NCI-H446 (cell line): Measurements from ENCODE around the gene DOCK4.

Source experiments
- DNase-seq, 2 experiments: peaks; one replicate each; lab custom pipeline; 2025; lab: John Stamatoyannopoulos, UW

The DOCK4 gene

DNA sequence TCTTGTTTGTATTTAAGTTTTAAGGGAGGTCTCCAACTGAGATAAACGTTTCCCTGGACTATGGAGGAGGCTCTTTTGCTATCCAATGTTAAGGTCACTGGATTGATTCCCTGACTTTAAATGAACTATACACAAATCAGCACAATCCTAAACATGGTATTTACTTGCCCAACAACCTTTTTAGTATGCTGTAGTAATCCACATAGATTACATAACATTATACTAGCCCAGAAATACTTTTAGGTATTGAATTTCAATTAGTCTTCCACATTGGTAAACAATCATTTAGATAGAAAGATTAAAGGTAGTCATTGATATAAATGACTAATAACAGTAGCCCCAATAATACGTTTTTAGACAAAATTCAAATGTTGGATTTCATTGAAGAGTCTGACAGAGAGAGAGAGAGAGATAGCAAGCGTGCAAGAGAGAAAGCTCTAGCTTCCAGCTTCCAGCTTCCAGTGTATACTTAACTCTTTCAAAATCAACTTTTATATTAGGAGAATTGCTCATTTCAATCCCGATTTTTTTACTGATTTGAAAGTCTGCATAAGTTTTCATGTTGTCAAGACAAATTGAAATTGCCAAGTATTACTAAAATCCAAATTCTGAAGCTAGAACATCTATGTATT lies 155.8 kb downstream of the DOCK4 start:
- no peak for DNase-seq

DNA sequence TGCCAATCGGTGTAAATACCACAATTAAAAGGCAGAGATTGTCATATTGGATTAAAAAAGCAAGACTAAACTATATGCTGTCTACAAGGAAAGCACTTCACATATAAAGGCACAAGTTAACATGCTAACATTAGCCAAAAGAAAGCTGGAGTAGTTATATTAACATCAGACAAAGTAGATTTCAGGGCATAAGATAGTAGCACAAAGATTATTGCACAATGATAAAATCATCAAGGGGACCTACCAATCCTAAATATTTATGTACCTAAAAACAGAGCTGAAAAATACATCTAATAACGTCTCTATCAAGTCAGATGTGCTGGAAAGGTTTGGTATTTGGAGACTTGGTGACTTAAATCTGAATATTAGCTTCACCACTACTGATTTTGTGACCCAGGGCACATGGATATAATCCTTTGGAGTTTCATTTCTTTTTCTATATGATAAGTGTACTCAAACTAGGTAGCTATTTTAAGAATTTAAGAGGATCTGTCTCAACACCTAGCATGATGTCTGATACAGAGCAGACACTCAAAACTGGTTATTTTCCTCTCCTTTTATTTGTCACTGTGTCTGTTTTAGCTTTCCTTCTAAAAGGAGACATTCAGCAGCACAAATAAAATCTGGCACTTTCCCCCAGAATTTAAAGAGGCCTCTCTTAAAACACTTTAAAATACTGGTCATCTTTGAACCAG lies 156.5 kb downstream of the DOCK4 start:
- no peak for DNase-seq

GRCh38 chr7:112047421-112047820 lies 158.8 kb downstream of the DOCK4 start:
- DNase-seq, result no peak

GRCh38 chr7:112045222-112045621 lies 161.0 kb downstream of the DOCK4 start:
- no peak for DNase-seq

DNA sequence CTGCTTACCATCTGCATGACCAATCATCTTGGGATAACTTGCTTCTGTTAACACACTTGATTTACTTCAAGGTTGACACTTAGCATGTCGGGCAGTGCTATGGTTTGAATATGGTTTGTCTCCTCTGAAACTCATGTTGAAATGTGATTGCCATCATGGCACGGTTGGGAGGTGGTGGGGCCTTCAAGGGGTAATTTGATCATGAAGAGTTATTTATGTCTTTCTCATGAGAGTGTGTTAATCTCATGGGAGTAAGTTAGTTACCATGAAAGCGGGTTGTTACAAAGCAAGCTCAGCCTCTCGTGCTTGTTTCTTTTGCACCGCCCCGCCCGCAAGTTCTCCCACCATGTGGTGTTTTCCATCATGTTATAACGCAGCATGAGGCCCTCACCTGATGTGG lies 163.6 kb downstream of the DOCK4 start:
- no peak for DNase-seq

DNA sequence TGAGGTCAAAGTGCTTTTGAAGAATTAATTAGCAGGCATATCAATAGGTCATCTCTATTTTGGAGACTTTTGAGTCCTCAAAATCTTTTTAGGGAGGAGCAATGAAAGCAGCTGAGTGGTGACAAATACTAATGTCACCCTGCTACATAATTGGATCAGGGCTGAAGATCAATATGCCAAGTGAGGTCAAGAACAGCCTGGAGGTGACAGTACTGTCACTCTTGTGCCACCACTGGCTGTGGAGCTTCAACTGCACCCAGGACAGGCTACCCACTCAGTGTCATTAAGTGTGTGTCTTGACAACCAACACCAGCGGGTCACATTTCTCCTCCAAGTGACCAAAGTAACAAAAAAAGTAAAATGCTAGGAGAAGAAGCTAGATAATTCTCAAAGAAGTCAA lies 167.8 kb downstream of the DOCK4 start:
- DNase-seq, result no peak

DNA sequence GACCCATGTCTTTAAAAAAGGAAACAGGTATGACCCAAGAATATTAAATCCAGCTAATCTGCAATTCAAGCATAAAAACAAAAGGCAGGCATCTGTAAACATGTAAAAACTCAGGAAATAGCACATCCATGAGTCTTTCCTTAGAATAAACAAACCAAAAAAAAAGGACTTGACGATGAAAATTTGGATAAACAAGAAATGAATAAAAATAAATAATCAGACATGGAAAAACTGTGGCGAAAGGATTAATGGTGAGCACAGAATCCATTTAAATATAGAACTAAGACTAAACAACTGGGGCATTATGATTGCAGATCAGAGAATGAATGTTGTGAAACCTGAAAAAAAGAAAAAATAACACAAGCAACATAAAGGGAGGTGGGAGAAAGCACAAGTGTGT lies 170.1 kb downstream of the DOCK4 start:
- no peak for DNase-seq

- DNase-seq, result no peak
Measured at GRCh38 chr7:112031689-112032088, 174.5 kb downstream of the DOCK4 start.

DNA sequence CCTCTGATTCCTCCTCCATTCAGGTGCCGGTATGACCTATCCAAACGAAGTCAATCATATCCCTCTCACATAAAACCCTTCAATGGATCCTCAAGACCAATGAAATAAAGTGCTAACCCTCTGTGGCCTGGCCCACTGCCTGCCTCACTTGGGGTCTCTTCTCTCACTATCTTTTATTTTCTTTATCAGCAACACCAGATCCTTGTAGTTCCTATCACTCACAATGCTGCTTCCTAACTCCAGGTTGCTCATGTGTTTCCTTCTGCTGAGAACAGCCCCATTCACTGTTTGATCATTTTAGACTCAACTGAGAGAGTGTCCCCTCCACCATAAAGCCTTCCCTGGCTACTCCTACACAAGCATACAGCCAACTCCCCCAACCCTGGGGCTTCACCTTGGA lies 180.6 kb downstream of the DOCK4 start:
- no peak for DNase-seq

GRCh38 chr7:112023786-112024185 lies 182.4 kb downstream of the DOCK4 start:
- DNase-seq, result no peak

- DNase-seq, result no peak
Measured at GRCh38 chr7:112023282-112023681, 182.9 kb downstream of the DOCK4 start.

DNA sequence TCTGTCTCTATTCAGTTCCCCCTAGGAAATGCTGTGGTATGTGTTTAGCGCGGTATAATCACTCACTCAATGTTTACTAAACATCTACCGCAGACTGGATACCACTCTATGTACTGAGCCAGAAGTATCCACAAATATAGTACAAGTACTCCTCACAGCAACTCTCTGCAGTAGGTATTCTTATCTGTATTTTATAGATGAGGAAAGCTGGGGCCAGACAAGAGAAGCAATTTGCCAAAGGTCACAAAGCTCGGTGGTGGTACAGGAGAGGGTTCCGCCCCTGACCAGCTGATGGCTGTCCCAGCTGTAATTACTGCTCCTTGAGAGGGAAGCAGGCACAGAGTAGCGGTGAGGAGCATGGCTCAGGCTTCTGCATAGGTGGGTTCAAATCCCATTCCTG lies 184.1 kb downstream of the DOCK4 start:
- no peak for DNase-seq

DNA sequence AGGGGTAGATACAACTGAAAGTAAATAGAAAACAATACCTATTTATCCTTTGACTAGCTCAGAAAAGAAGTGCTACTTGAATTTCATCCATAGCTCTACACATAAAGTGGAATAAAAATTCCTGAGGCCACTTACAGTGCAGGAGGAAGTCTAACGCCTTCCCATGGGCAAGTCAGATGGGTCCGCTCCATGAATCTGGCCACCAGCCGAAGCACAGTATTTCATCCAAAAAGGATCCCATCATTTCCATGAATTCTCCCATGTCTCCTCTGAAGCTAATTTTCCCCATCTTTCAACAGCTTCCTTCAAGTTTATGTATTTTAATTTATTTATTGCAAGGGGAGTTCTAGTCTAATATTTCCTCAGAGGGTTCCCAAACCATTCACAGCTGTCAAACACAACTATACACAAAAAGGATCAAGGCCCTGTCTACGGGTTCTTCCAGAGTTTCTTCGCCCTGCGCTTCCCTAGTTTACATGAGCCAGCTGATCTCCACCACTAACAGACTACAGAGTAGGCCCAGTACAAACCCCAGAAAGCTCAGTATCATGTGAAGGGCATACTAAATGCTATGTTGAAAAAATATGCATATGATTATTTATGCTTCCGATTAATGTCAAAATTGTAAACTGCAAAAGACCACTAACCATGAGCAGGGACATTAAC lies 184.7 kb downstream of the DOCK4 start:
- no peak for DNase-seq

DNA sequence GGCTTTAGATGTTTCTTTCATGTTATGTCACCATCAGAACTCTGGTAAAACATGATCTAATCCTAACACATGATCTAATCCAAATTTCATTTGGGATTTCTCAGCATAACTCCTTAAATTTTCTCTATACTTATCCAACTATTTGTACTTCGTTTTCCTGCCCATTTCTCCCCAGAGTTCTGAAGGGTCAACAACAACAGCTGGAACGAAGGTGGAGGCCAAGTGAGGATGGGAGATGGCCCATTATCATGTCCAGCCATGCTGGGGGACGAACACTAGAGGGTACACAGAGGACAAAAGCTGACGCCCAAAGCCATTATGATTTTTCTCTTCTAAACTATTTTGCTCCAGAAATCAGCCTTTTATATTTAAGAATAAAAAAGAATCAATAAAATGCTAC lies 185.4 kb downstream of the DOCK4 start:
- DNase-seq, result no peak

GRCh38 chr7:112019932-112020331 lies 186.3 kb downstream of the DOCK4 start:
- no peak for DNase-seq

GRCh38 chr7:112018305-112019030 lies 187.7 kb downstream of the DOCK4 start:
- DNase-seq, result no peak

DNA sequence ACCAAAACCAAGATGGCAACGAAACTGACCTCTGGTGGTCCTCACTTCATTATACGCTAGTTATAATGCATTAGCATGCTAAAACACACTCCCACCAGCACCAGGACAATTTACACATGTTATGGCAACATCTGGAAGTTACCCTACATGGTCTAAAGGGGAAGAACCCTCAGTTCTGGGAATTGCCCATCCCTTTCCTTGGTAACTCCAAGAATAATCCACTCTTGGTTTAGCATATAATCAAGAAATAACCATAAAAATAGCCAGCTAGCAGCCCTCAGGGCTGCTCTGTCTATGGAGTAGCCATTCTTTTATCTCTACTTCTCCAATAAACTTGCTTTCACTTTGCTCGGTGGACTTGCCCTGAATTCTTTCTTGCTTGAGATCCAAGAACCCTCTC lies 191.1 kb downstream of the DOCK4 start:
- DNase-seq, result no peak

DNA sequence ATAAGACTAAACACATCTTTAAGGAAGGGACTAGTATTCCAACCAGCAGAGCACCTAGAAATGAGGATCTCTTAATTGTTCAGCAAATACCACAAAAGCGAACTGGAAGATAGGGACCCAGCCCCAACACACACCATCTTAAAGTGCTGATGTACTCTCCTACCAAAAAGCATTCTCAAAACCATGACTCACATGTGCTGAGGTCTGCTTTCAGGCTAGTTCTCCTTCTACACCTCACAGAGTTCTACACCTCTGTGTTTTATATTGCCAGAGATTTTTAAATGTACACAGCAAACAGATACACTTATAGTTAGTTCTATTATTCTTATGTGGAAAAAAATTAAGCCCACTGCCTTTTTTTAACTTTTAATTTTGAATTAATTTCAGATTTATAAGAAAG lies 191.9 kb downstream of the DOCK4 start:
- DNase-seq, result no peak

DNA sequence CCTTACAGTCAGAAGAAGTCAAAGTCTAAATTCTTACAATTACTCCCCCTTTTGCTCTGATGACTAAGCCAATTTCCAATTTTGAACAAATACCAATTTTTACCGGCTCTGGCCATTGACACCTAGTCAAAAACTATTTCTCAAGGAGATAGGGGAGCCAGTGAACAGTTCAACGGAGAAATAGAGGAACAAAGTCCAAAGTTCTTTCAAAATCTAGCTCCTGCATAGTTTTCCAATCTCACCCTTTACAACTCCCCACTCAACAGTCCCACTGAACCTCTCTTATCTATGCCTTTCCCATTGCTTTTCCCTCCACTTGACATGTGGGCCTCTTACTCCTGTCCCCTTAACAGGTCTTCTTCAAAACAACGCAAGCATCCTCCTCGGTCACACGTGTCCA lies 192.9 kb downstream of the DOCK4 start:
- no peak for DNase-seq

GRCh38 chr7:112012242-112012641 lies 194.0 kb downstream of the DOCK4 start:
- DNase-seq, result no peak

DNA sequence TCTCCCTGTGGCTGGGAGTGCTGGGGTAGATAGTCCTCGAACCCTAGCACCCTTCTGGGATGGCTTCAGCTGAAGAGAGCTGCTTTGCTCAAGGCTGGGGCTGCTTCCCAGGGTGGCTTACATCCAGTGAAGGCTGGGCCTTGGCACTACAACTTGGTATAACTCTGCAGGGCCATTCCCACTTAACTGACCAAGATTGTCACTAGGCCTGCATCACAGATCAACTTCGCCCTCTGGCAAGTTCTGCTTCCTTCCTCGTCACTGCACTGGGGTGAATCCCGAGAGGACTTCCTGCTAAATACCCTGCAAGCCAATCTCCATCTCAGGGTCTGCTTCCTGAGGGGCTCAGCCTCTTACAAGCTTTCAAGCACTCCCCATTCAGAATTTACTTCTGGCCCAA lies 195.2 kb downstream of the DOCK4 start:
- no peak for DNase-seq

DNA sequence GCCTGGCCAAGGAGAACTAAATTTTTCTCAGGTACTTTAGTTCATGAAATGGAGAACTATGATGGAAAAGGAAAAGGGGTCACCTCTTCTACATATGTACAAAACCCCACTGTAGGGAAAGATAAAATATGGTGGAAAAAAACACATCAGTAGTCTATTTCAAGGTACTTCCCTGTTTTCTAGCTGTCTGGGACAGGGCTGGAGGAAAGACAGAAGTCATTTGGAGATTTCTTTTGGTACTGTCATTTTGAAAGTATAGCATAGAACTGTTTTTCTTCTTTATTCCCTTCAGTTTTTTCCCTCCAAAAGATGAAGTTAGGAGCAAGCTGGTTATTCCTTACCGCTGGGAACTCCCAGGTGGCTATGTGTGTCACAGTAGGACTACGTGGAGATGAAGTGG lies 196.1 kb downstream of the DOCK4 start:
- no peak for DNase-seq

DNA sequence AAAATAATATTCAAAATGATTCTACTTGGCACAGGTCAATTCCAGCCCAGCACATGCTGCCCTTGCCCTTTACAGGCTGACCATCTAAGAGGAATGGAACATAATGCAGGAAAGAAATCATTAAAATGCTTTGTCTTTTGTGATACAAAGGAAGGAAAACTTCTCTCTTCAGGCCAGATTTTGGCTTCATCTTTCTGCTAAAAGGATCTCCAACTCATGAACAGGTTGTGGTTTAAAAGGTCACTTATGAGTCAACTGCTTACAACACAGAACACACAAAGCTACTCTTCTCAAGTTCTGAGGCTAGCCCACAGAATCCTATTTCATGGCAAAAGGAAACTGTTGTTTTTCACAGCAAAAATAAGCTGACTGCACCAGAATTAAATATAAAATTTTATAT lies 197.1 kb downstream of the DOCK4 start:
- DNase-seq, result no peak
